ENCODE measurements around the gene RAB27A.

- TF ChIP-seq CTCF (IDR thresholded peaks at IDR 0.05) (no peak), SP1 (CRISPR knock-in tag; conservative IDR thresholded peaks at IDR 0.05) (no peak), ZNF121 (CRISPR knock-in tag; IDR thresholded peaks at IDR 0.05) (no peak), ATF1 (CRISPR knock-in tag; IDR thresholded peaks at IDR 0.05) (no peak), CBFB (CRISPR knock-in tag; IDR thresholded peaks at IDR 0.05; ENCODE audit: low read depth) (no peak), ZNF416 (CRISPR knock-in tag; IDR thresholded peaks at IDR 0.05) (no peak), KAT7 (CRISPR knock-in tag; IDR thresholded peaks at IDR 0.05; ENCODE audit: borderline replicate concordance) (no peak), GABPB1 (CRISPR knock-in tag; IDR thresholded peaks at IDR 0.05) (no peak)
Observed at GRCh38 chr15:55277116-55277564, 12.5 kb downstream of the RAB27A start.
